Activated T-helper 17 cell treated with anti-CD3 and anti-CD28 coated beads, Interleukin-2, amount 50 U/mL, for 72 hours (primary cell): ENCODE measurements around the gene CDC42EP3. TPM values are rescaled to one million over a fixed set of nuclear protein-coding genes. Genes with fewer than 3 reads are reported as not detected.
A peak's percentile ranks its signal among the peaks of the same experiment; 100 is the strongest.

Source experiments
- ATAC-seq: fragments of 150-1000 bp; cut with Tn5 transposase; replicated peaks from 2 replicates; pipeline ENCODE4 v1.10.0; 2021; ENCODE audit warnings: mild to moderate bottlenecking, moderate library complexity
- H3K27ac Mint-ChIP-seq: one replicate; pipeline ENCODE4 v1.8.0; 2022; ENCODE audit warnings: mixed read lengths
- H3K27me3 Mint-ChIP-seq: one replicate; pipeline ENCODE4 v1.8.0; 2022; ENCODE audit warnings: mixed read lengths
- H3K36me3 Mint-ChIP-seq: one replicate; pipeline ENCODE4 v1.8.0; 2022; ENCODE audit warnings: low read depth, mild to moderate bottlenecking, mixed read lengths
- H3K4me1 Mint-ChIP-seq: one replicate; pipeline ENCODE4 v1.8.0; 2022; ENCODE audit warnings: mixed read lengths
- H3K4me3 Mint-ChIP-seq: one replicate; pipeline ENCODE4 v1.8.0; 2022; ENCODE audit warnings: mild to moderate bottlenecking, mixed read lengths
- H3K9me3 Mint-ChIP-seq: one replicate; pipeline ENCODE4 v1.8.0; 2022; ENCODE audit warnings: mixed read lengths
- total RNA-seq, 2 donors: library from RNA; stranded (reverse); gene quantifications; one replicate each; pipeline ENCODE4 v1.2.3, GENCODE V29; 2022

Gene CDC42EP3
- total RNA-seq, 2 donors from 2014 or later, result 33.5 to 40.9 TPM

GRCh38 chr2:37672104-37672869 lies 845 bp upstream of the CDC42EP3 start:
- H3K36me3 Mint-ChIP-seq, result peaks cover 36% of the 10 kb centered on the region
- H3K27ac Mint-ChIP-seq, result peak overlapping the region; percentile 61
- H3K27me3 Mint-ChIP-seq, result no peaks in the 10 kb centered on the region
- peak; percentile 14 for ATAC-seq
- peaks cover 20% of the 10 kb centered on the region for H3K4me1 Mint-ChIP-seq
- peak overlapping the region; percentile 97 for H3K4me3 Mint-ChIP-seq
- H3K9me3 Mint-ChIP-seq, result no peaks in the 10 kb centered on the region

- Mint-ChIP-seq H3K27me3 (no peaks in the 10 kb centered on the region), H3K27ac (no peak overlapping the region), H3K4me3 (peak overlapping the region; percentile 97), H3K9me3 (no peaks in the 10 kb centered on the region), H3K4me1 (peaks cover 25% of the 10 kb centered on the region), H3K36me3 (peaks cover 42% of the 10 kb centered on the region)
- peak; percentile 17 for ATAC-seq
These were observed 318 bp upstream of the CDC42EP3 start for GRCh38 chr2:37671816-37672103.

GRCh38 chr2:37670378-37671008 lies 949 bp downstream of the CDC42EP3 start:
- ATAC-seq, result no peak
- Mint-ChIP-seq H3K36me3 (peaks cover 54% of the 10 kb centered on the region), H3K27me3 (no peaks in the 10 kb centered on the region), H3K4me3 (peak overlapping the region; percentile 97), H3K4me1 (peaks cover 28% of the 10 kb centered on the region), H3K9me3 (no peaks in the 10 kb centered on the region), H3K27ac (peak overlapping the region; percentile 89)

GRCh38 chr2:37669446-37669845 lies 2.0 kb downstream of the CDC42EP3 start:
- H3K36me3 Mint-ChIP-seq, result peaks cover 65% of the 10 kb centered on the region
- H3K27ac Mint-ChIP-seq, result peak overlapping the region; percentile 89
- no peak for ATAC-seq
- H3K9me3 Mint-ChIP-seq, result no peaks in the 10 kb centered on the region
- no peaks in the 10 kb centered on the region for H3K27me3 Mint-ChIP-seq
- H3K4me3 Mint-ChIP-seq, result peak overlapping the region; percentile 97
- peaks cover 34% of the 10 kb centered on the region for H3K4me1 Mint-ChIP-seq

- H3K36me3 Mint-ChIP-seq, result peaks cover 78% of the 10 kb centered on the region
- peak overlapping the region; percentile 97 for H3K4me3 Mint-ChIP-seq
- peaks cover 44% of the 10 kb centered on the region for H3K4me1 Mint-ChIP-seq
- no peaks in the 10 kb centered on the region for H3K9me3 Mint-ChIP-seq
- ATAC-seq, result no peak
- H3K27ac Mint-ChIP-seq, result peak overlapping the region; percentile 29
- H3K27me3 Mint-ChIP-seq, result no peaks in the 10 kb centered on the region
These were observed 3.7 kb downstream of the CDC42EP3 start for GRCh38 chr2:37667704-37668103.

- Mint-ChIP-seq H3K27me3 (no peaks in the 10 kb centered on the region), H3K27ac (peak overlapping the region; percentile 29), H3K4me1 (peaks cover 51% of the 10 kb centered on the region), H3K36me3 (peaks cover 87% of the 10 kb centered on the region), H3K4me3 (peak overlapping the region; percentile 97), H3K9me3 (no peaks in the 10 kb centered on the region)
- no peak for ATAC-seq
These were observed 4.7 kb downstream of the CDC42EP3 start for GRCh38 chr2:37666772-37667171.

GRCh38 chr2:37665604-37666362 lies 5.7 kb downstream of the CDC42EP3 start:
- ATAC-seq, result no peak
- Mint-ChIP-seq H3K4me1 (peaks cover 58% of the 10 kb centered on the region), H3K27me3 (no peaks in the 10 kb centered on the region), H3K4me3 (peak overlapping the region; percentile 97), H3K9me3 (no peaks in the 10 kb centered on the region), H3K27ac (peak overlapping the region; percentile 26), H3K36me3 (peaks cover 93% of the 10 kb centered on the region)

GRCh38 chr2:37665043-37665442 lies 6.4 kb downstream of the CDC42EP3 start:
- no peaks in the 10 kb centered on the region for H3K9me3 Mint-ChIP-seq
- no peaks in the 10 kb centered on the region for H3K27me3 Mint-ChIP-seq
- H3K27ac Mint-ChIP-seq, result peak overlapping the region; percentile 26
- peaks cover 93% of the 10 kb centered on the region for H3K36me3 Mint-ChIP-seq
- no peak for ATAC-seq
- H3K4me1 Mint-ChIP-seq, result peaks cover 66% of the 10 kb centered on the region
- peak overlapping the region; percentile 97 for H3K4me3 Mint-ChIP-seq

GRCh38 chr2:37664231-37664643 lies 7.2 kb downstream of the CDC42EP3 start:
- ATAC-seq, result no peak
- no peaks in the 10 kb centered on the region for H3K9me3 Mint-ChIP-seq
- H3K27ac Mint-ChIP-seq, result peak overlapping the region; percentile 73
- H3K4me1 Mint-ChIP-seq, result peaks cover 68% of the 10 kb centered on the region
- H3K4me3 Mint-ChIP-seq, result peak overlapping the region; percentile 31
- H3K36me3 Mint-ChIP-seq, result peaks cover 93% of the 10 kb centered on the region
- H3K27me3 Mint-ChIP-seq, result no peaks in the 10 kb centered on the region

- Mint-ChIP-seq H3K4me3 (peak overlapping the region; percentile 31), H3K27me3 (no peaks in the 10 kb centered on the region), H3K27ac (peak overlapping the region; percentile 73), H3K36me3 (peaks cover 93% of the 10 kb centered on the region), H3K4me1 (peaks cover 70% of the 10 kb centered on the region), H3K9me3 (peaks cover 4% of the 10 kb centered on the region)
- no peak for ATAC-seq
These were observed 8.1 kb downstream of the CDC42EP3 start for GRCh38 chr2:37663390-37663789.

- Mint-ChIP-seq H3K36me3 (peaks cover 83% of the 10 kb centered on the region), H3K4me1 (peaks cover 83% of the 10 kb centered on the region), H3K27me3 (no peaks in the 10 kb centered on the region), H3K9me3 (peaks cover 4% of the 10 kb centered on the region), H3K27ac (peak overlapping the region; percentile 74), H3K4me3 (peak overlapping the region; percentile 81)
- no peak for ATAC-seq
These were observed 11.7 kb downstream of the CDC42EP3 start for GRCh38 chr2:37659723-37660122.

GRCh38 chr2:37658682-37659081 lies 12.8 kb downstream of the CDC42EP3 start:
- H3K36me3 Mint-ChIP-seq, result peaks cover 80% of the 10 kb centered on the region
- peaks cover 4% of the 10 kb centered on the region for H3K9me3 Mint-ChIP-seq

GRCh38 chr2:37657471-37657870 lies 14.0 kb downstream of the CDC42EP3 start:
- ATAC-seq, result no peak
- Mint-ChIP-seq H3K27me3 (no peaks in the 10 kb centered on the region), H3K4me3 (peak overlapping the region; percentile 81), H3K27ac (peak overlapping the region; percentile 74), H3K9me3 (peaks cover 4% of the 10 kb centered on the region), H3K4me1 (peaks cover 86% of the 10 kb centered on the region), H3K36me3 (peaks cover 83% of the 10 kb centered on the region)

More at GRCh38 chr2:37658682-37659081, 12.8 kb downstream of the CDC42EP3 start:
- Mint-ChIP-seq H3K4me1 (peaks cover 84% of the 10 kb centered on the region), H3K4me3 (peak overlapping the region; percentile 81), H3K27me3 (no peaks in the 10 kb centered on the region), H3K27ac (peak overlapping the region; percentile 74)
- ATAC-seq, result no peak

- Mint-ChIP-seq H3K36me3 (peaks cover 83% of the 10 kb centered on the region), H3K9me3 (peaks cover 4% of the 10 kb centered on the region), H3K4me1 (peaks cover 87% of the 10 kb centered on the region), H3K27ac (peak overlapping the region; percentile 74), H3K27me3 (no peaks in the 10 kb centered on the region), H3K4me3 (peak overlapping the region; percentile 81)
- ATAC-seq, result peak; percentile 51
These were observed 14.7 kb downstream of the CDC42EP3 start for GRCh38 chr2:37656512-37657423.
